T-cell (primary cell): ENCODE measurements around the gene DHRSX. TPM values are rescaled to one million over a fixed set of nuclear protein-coding genes. Genes with fewer than 3 reads are reported as not detected.
"Not testable (repeated sequence)": the region's sequence is repeated elsewhere in the genome, so short reads cannot be mapped to it uniquely, and the experiment has no call there.

ENCODE experiments used
- ATAC-seq, 4 experiments: fragments of 200-7000 bp in 3 of 4; fragments of 150-1000 bp in 1 of 4; cut with Tn5 transposase; replicated peaks in 1 of 4; 1 replicate in 3 of 4; 2 replicates in 1 of 4; pipeline ENCODE4 v1.10.0; 2021; ENCODE audit warnings: moderate library complexity in 3 of 4, mild to moderate bottlenecking in 2 of 4, moderate number of reproducible peaks in 1 of 4
- CTCF ChIA-PET, 2 donors: fragments of 300-600 bp; sonication (Branson Sonifier 250); formaldehyde crosslinking; loops; one replicate each; lab custom pipeline; 2022; ENCODE audit warnings: antibody characterized with exemption in 2 of 2; lab: Charles Lee
- POLR2A ChIA-PET, 2 donors: fragments of 300-600 bp; sonication (Branson Sonifier 250); formaldehyde crosslinking; loops; one replicate each; lab custom pipeline; 2022; ENCODE audit warnings: antibody characterized with exemption in 2 of 2; lab: Charles Lee
- DNase-seq, 35 experiments: peaks; one replicate each; pipeline versions ENCODE4 v3.0.0 to v3.0.0-alpha.2; 2013 to 2023
- H3K27ac ChIP-seq: one replicate; pipeline ENCODE4 v1.5.1; 2013; ENCODE audit warnings: low read length
- H3K27me3 ChIP-seq, 2 experiments: replicated peaks in 1 of 2; 1 replicate in 1 of 2; 2 replicates in 1 of 2; pipeline versions ENCODE4 v1.6.1 to v1.7.0; 2013; ENCODE audit warnings: low read length in 1 of 2, mixed read lengths in 1 of 2; ENCODE audit not compliant: control insufficient read depth in 2 of 2, insufficient read depth in 2 of 2; ENCODE audit errors: extremely low read depth in 1 of 2
- H3K36me3 ChIP-seq, 2 donors: 1 replicate in 1 of 2; 2 replicates in 1 of 2; pipeline versions ENCODE4 v1.6.1 to v1.7.0; 2013; ENCODE audit warnings: low read length in 1 of 2; ENCODE audit not compliant: control insufficient read depth in 2 of 2, insufficient read depth in 1 of 2; ENCODE audit errors: extremely low read depth in 1 of 2
- H3K4me1 ChIP-seq, 2 experiments: 1 replicate in 1 of 2; 2 replicates in 1 of 2; pipeline versions ENCODE4 v1.6.1 to v1.7.0; 2013; ENCODE audit warnings: low read length in 2 of 2, mixed read lengths in 1 of 2; ENCODE audit not compliant: insufficient read depth in 2 of 2, control insufficient read depth in 1 of 2; ENCODE audit errors: extremely low read depth in 1 of 2
- H3K4me3 ChIP-seq, 2 donors: 1 replicate in 1 of 2; 2 replicates in 1 of 2; pipeline versions ENCODE4 v1.5.1 to v1.7.0; 2013; ENCODE audit warnings: mild to moderate bottlenecking in 2 of 2, low read length in 1 of 2, moderate library complexity in 1 of 2; ENCODE audit not compliant: control insufficient read depth in 1 of 2; ENCODE audit errors: extremely low read depth in 1 of 2
- H3K9me3 ChIP-seq: 2 replicates; pipeline ENCODE4 v1.7.0; 2013
- H3K27ac Mint-ChIP-seq, 2 donors: one replicate each; pipeline ENCODE4 v1.8.0; 2020 to 2021; ENCODE audit warnings: mild to moderate bottlenecking in 2 of 2, mixed read lengths in 2 of 2
- H3K27me3 Mint-ChIP-seq, 2 donors: one replicate each; pipeline ENCODE4 v1.8.0; 2021 to 2022; ENCODE audit warnings: mixed read lengths in 2 of 2
- H3K36me3 Mint-ChIP-seq: one replicate; pipeline ENCODE4 v1.8.0; 2021; ENCODE audit warnings: mixed read lengths
- H3K4me1 Mint-ChIP-seq, 3 donors: one replicate each; pipeline ENCODE4 v1.8.0; 2020 to 2022; ENCODE audit warnings: mixed read lengths in 3 of 3, mild to moderate bottlenecking in 1 of 3
- H3K4me3 Mint-ChIP-seq, 3 donors: one replicate each; pipeline ENCODE4 v1.8.0; 2020 to 2022; ENCODE audit warnings: mild to moderate bottlenecking in 3 of 3, mixed read lengths in 3 of 3, moderate library complexity in 3 of 3
- H3K9me3 Mint-ChIP-seq, 3 donors: one replicate each; pipeline ENCODE4 v1.8.0; 2020 to 2022; ENCODE audit warnings: mixed read lengths in 3 of 3
- WGBS: methylation state at CpG from one replicate; pipeline ENCODE4 v1.1.5; 2013; ENCODE audit warnings: missing lambda C conversion rate; ENCODE audit not compliant: insufficient coverage; 5-methylcytosine and 5-hydroxymethylcytosine counted together
- total RNA-seq, 35 experiments: library from RNA in 6 of 35; stranded (reverse) in 6 of 35; fragments of 120-200 nt in 1 of 35; gene quantifications; one replicate each; pipeline versions ENCODE4 v1.2.1 to v1.2.4 and lab custom pipeline; 2013 to 2026

Gene DHRSX
- total RNA-seq, 5 donors from 2014 or later (not counting 1 experiment from before 2014, with no cell fraction given), result 13.2 to 20.0 (median 15.9) TPM

- H3K27ac ChIP-seq, result no peak overlapping the region
- H3K9me3 ChIP-seq, result no peaks in the 10 kb centered on the region
- DNase-seq, result no peak
- H3K27me3 ChIP-seq, result no peaks in the 10 kb centered on the region
- CTCF ChIA-PET, result no interaction called here
- no peaks in the 10 kb centered on the region for H3K4me1 ChIP-seq
- H3K27me3 Mint-ChIP-seq, result no peaks in the 10 kb centered on the region
- H3K4me3 Mint-ChIP-seq, result no peak overlapping the region
- H3K36me3 ChIP-seq, result peaks cover 0 to 6% of the 10 kb centered on the region in 2 donors
- H3K4me3 ChIP-seq, result no peak overlapping the region
- peaks cover 0 to 11% (median 4%) of the 10 kb centered on the region in 3 donors for H3K9me3 Mint-ChIP-seq
- peaks cover 0 to 2% (median 0%) of the 10 kb centered on the region in 3 donors for H3K4me1 Mint-ChIP-seq
- peaks cover 75% of the 10 kb centered on the region for H3K36me3 Mint-ChIP-seq
- no peak overlapping the region for H3K27ac Mint-ChIP-seq
- POLR2A ChIA-PET, result no interaction called here
- no peak for ATAC-seq
Observed at GRCh38 chrX:2351321-2351720, 149.5 kb downstream of the DHRSX start.

DNA sequence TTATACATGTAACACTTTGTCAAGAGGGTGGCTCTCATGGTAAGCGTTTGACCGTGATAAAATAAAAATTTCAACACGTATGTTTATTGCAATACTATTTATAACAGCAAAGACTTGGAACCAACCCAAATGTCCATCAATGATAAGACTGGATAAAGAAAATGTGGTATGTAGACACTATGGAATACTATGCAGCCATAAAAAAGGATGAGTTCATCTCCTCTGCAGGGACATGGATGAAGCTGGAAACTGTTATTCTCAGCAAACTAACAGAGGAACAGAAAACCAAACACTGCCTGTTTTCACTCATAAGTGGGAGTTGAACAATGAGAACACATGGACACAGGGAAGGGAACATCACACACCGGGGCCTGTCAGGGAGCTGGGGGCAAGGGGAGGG lies 150.1 kb downstream of the DHRSX start:
- H3K27me3 ChIP-seq, CTCF ChIA-PET, H3K4me1 Mint-ChIP-seq, H3K27ac Mint-ChIP-seq, ATAC-seq, H3K36me3 ChIP-seq, H3K4me3 ChIP-seq, H3K27ac ChIP-seq, H3K27me3 Mint-ChIP-seq, DNase-seq, H3K4me3 Mint-ChIP-seq, POLR2A ChIA-PET, H3K4me1 ChIP-seq, H3K9me3 ChIP-seq: not testable (repeated sequence)
- 100% methylated on average over 1 of the region's 4 CpGs for WGBS
- H3K9me3 Mint-ChIP-seq, result peaks cover 0 to 11% (median 4%) of the 10 kb centered on the region in 3 donors
- peaks cover 79% of the 10 kb centered on the region for H3K36me3 Mint-ChIP-seq

DNA sequence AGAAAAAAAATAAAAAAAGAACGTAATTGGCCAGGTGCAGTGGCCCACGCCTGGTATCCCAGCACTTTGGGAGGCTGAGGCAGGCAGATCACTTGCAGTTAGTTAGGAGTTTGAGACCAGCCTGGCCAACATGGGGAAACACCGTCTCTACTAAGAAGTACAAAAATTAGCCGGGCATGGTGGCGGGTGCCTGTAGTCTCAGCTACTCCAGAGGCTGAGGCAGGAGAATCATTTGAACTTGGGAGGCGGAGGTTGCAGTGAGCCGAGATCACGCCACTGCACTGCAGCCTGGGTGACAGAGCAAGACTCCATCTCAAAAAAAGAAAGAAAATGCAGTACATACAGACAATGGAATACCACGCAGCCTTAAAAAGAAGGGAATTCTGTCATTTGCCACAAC lies 150.7 kb downstream of the DHRSX start:
- H3K27ac ChIP-seq, result not testable (repeated sequence)

DNA sequence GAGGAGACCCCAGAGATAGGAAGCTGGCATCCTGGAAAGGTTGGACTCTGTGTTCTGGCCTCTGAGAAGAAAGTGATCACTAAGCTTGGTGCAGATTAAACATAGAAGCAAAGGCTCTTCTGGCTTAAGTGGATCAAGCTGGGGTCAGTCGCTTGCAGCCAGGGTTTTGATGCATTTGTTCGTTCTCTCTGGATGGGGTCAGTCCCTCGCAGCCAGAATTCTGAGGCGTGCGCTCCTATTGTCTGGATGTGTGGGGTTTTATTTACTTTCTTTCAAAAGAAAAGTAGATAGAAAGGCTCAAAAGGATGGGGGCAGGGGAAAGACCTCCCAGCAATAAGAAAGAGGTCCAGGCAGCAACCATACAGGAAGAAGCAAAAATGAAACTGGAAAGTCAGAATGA lies 152.6 kb downstream of the DHRSX start:
- Mint-ChIP-seq H3K36me3 (peaks cover 79% of the 10 kb centered on the region), H3K27me3 (no peaks in the 10 kb centered on the region), H3K4me3 (no peak overlapping the region), H3K4me1 (no peaks in the 10 kb centered on the region), H3K9me3 (peaks cover 0 to 16% (median 4%) of the 10 kb centered on the region in 3 donors), H3K27ac (no peak overlapping the region)
- 100% methylated on average over 1 of the region's 5 CpGs for WGBS
- ChIA-PET POLR2A (no interaction called here), CTCF (no interaction called here)
- Histone ChIP-seq H3K4me3 (no peak overlapping the region), H3K27ac (no peak overlapping the region), H3K4me1 (no peaks in the 10 kb centered on the region), H3K27me3 (no peaks in the 10 kb centered on the region), H3K36me3 (peaks cover 0 to 4% of the 10 kb centered on the region in 2 donors), H3K9me3 (no peaks in the 10 kb centered on the region)
- no peak for DNase-seq
- no peak for ATAC-seq

More for the DNA sequence above, 150.7 kb downstream of the DHRSX start:
- Mint-ChIP-seq H3K36me3 (peaks cover 80% of the 10 kb centered on the region), H3K9me3 (peaks cover 0 to 11% (median 4%) of the 10 kb centered on the region in 3 donors)
- H3K27me3 Mint-ChIP-seq, H3K27me3 ChIP-seq, H3K4me1 Mint-ChIP-seq, H3K4me1 ChIP-seq, H3K4me3 Mint-ChIP-seq, ATAC-seq, H3K36me3 ChIP-seq, POLR2A ChIA-PET, H3K27ac Mint-ChIP-seq, H3K4me3 ChIP-seq, DNase-seq, H3K9me3 ChIP-seq, CTCF ChIA-PET: not testable (repeated sequence)
- WGBS, result 98% methylated on average over 5 of the region's 9 CpGs

- Histone ChIP-seq H3K27me3 (no peaks in the 10 kb centered on the region), H3K4me3 (no peak overlapping the region), H3K4me1 (no peaks in the 10 kb centered on the region), H3K36me3 (no peaks in the 10 kb centered on the region), H3K9me3 (no peaks in the 10 kb centered on the region), H3K27ac (no peak overlapping the region)
- Mint-ChIP-seq H3K36me3 (peaks cover 80% of the 10 kb centered on the region), H3K4me3 (no peak overlapping the region), H3K27me3 (no peaks in the 10 kb centered on the region), H3K9me3 (peaks cover 4 to 16% (median 7%) of the 10 kb centered on the region in 3 donors), H3K27ac (no peak overlapping the region), H3K4me1 (no peaks in the 10 kb centered on the region)
- ATAC-seq (no peak), DNase-seq (no peak)
- WGBS, result 75% methylated on average over 6 of the region's 7 CpGs
- ChIA-PET POLR2A (no interaction called here), CTCF (no interaction called here)
Observed at GRCh38 chrX:2346158-2346557, 154.6 kb downstream of the DHRSX start.

DNA sequence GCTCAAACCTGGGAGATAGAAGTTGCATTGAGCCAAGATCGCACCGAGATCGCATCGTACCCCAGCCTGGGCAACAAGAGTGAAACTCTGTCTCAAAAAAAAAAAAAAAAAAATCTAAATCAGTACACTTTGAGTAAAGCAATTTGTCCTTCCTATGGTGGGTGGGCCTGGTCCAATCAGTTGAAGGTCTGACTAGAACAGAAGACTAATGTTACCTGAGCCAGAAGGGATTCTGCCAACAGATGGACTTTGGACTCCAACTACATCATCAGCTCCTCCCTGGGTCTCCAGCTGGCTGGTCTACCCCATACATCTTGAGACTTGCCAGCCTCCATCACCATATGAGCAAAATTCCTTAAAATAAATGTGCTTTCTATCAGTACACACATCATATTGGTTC lies 155.2 kb downstream of the DHRSX start:
- Histone ChIP-seq H3K36me3 (peaks cover 0 to 2% of the 10 kb centered on the region in 2 donors), H3K4me1 (no peaks in the 10 kb centered on the region), H3K9me3 (no peaks in the 10 kb centered on the region), H3K27ac (no peak overlapping the region), H3K4me3 (no peak overlapping the region), H3K27me3 (no peaks in the 10 kb centered on the region)
- no CpG with 5 or more reads among the region's 4 CpGs for WGBS
- peaks cover 4 to 13% (median 9%) of the 10 kb centered on the region in 3 donors for H3K9me3 Mint-ChIP-seq
- H3K36me3 Mint-ChIP-seq, result peaks cover 79% of the 10 kb centered on the region
- ChIA-PET POLR2A (no interaction called here), CTCF (no interaction called here)
- no peak overlapping the region for H3K27ac Mint-ChIP-seq
- no peak for ATAC-seq
- H3K4me3 Mint-ChIP-seq, result no peak overlapping the region
- H3K4me1 Mint-ChIP-seq, result no peaks in the 10 kb centered on the region
- H3K27me3 Mint-ChIP-seq, result no peaks in the 10 kb centered on the region
- DNase-seq, result no peak

DNA sequence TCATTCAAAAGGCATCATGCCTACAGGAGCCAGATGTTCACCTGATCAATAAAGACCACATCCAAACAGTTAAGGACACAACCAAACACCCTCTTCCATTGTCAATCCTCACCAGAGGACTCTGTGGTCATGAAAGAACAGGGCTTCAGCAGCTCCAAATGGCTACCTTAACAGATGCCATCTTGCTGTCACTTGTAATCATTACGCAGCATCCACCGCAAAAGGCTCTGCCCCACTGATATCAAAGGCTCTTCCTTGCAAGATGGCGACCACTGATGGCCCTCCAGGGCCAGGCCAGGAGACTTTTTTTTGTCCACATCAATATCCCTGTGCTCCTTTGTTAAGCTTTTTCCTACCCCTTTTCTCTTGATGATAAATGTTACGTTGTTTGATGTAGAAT lies 157.4 kb downstream of the DHRSX start:
- peaks cover 0 to 5% of the 10 kb centered on the region in 2 donors for H3K36me3 ChIP-seq
- DNase-seq (no peak), ATAC-seq (no peak)
- no peaks in the 10 kb centered on the region for H3K9me3 ChIP-seq
- Mint-ChIP-seq H3K9me3 (peaks cover 12 to 26% (median 20%) of the 10 kb centered on the region in 3 donors), H3K36me3 (peaks cover 88% of the 10 kb centered on the region), H3K27ac (no peak overlapping the region), H3K4me3 (no peak overlapping the region), H3K27me3 (no peaks in the 10 kb centered on the region), H3K4me1 (peaks cover 0 to 3% (median 0%) of the 10 kb centered on the region in 3 donors)
- H3K27ac ChIP-seq, result no peak overlapping the region
- no peaks in the 10 kb centered on the region for H3K27me3 ChIP-seq
- H3K4me1 ChIP-seq, result no peaks in the 10 kb centered on the region
- ChIA-PET POLR2A (no interaction called here), CTCF (no interaction called here)
- 100% methylated on average over 2 of the region's 4 CpGs for WGBS
- no peak overlapping the region for H3K4me3 ChIP-seq
